ENCODE results near the gene FREM1. TPM values are rescaled to one million over a fixed set of nuclear protein-coding genes. Genes with fewer than 3 reads are reported as not detected.
"Not testable (repeated sequence)": the region's sequence is repeated elsewhere in the genome, so short reads cannot be mapped to it uniquely, and the experiment has no call there.

Gene FREM1
- total and polyA plus RNA-seq, 2 donors, result 4.3 to 53.2 TPM

DNA sequence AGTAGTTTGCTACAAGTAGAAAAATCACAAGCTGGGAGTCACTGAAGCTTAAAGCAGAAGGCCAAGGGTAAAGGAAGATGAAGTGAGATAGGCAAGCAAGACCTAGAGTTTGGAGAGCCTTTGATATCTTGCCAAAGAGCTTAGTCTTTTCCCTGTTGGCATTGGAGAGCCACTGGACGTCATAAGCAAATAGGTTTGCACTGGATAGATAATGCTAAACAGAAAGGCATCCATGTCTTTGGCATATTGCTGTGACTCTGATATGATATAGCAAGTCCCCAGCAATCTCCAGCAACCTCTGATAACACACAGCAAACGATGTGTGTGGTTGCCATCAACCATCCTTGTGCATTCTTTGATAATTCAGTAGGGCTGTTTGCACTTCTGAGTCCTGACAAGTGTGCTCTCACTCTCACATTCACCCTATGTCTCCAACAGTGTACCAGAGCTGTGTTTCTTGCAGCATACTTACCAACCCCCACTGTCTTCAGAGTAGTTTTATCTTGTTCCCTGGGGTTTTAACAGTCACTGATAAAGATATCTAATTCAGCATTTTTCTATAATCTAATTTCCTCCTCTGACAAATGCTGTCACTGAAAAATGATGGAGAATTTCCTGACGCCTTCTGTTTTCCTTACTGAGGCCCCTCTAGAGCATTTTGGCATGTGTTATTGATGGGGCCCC is 16.9 kb upstream of the FREM1 start:
- H3K36me3 ChIP-seq (ENCODE audit: insufficient read depth), result no peaks in the 10 kb centered on the region
- H3K4me1 ChIP-seq (ENCODE audit: insufficient read depth), result no peaks in the 10 kb centered on the region
- 56% methylated on average over 3 of the region's 3 CpGs for WGBS
- no peak overlapping the region for H3K4me3 ChIP-seq (ENCODE audit: low read depth, low read length)
- no peak overlapping the region for H3K27ac ChIP-seq (ENCODE audit: low read depth)
- DNase-seq (ENCODE audit: extremely low spot score), result no peak

DNA sequence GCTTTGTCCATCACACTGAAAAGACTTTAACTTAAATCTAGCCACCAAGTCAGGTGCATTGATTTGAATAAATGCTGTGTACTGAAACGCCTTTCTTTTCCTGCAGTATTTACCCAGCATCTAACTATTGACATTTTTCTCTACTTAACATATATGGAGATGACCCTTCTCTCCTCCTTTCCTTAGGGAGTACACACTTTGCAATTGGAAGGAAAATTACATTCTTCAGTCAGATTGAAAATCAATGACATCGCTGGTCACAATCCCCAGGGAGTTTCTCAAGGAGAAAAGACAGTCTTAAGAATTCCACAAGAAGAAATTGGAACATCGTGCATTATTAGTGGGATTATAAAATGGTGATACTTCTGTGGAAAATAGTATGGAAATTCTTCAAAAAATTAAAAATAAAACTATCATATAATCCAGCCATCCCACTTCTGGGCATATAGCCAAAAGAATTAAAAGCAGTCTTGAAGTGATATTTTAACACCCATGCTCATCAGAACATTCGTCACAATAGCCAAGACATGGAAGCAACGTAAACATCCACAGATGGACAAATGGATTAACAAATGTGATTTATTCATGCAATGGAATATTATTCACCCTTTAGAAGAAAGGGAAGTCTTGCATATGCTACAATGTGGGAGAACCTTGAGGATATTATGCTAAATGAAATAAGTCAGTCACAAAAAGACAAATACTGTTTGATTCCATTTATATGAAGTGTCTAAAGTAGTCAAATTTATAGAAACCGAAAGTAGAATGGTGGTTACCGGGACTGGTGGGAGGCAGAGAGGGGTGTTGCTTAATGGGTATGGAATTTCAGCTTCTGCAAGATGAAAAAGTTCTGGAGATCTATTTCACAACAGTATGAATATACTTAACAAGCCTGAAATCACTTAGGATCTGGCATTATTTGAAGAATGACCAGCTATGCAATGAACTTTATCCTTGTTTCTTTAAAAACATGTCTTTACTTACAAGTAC is 14.3 kb upstream of the FREM1 start:
- DNase-seq (ENCODE audit: extremely low spot score), result no peak
- no peak overlapping the region for H3K4me3 ChIP-seq (ENCODE audit: low read depth, low read length)
- H3K27ac ChIP-seq (ENCODE audit: low read depth), result no peak overlapping the region
- H3K4me1 ChIP-seq (ENCODE audit: insufficient read depth), result no peaks in the 10 kb centered on the region
- WGBS, result 75% methylated on average over 7 of the region's 7 CpGs
- no peaks in the 10 kb centered on the region for H3K36me3 ChIP-seq (ENCODE audit: insufficient read depth)

DNA sequence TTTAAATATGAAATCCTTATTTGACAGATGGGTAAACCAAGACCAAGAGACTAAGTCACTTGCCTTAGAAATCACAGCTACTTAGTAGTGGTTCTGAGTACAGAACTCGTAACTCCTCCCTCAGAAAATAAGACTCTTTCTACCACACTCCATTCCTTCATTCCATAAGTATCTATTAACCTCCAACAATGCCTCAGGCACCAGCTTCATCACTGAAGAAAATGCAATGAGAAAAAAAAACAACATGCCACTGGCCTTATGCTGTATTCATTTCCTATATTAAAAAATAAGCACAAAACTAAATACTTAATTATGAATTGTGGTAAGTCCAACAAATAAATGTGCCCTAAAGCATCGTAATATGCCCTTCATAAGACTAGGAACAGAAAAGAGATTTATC is 13.5 kb upstream of the FREM1 start:
- Histone ChIP-seq H3K4me3 (ENCODE audit: low read depth, low read length) (no peak overlapping the region), H3K4me1 (ENCODE audit: insufficient read depth) (no peaks in the 10 kb centered on the region), H3K27ac (ENCODE audit: low read depth) (no peak overlapping the region), H3K36me3 (ENCODE audit: insufficient read depth) (no peaks in the 10 kb centered on the region)
- 94% methylated on average over 2 of the region's 2 CpGs for WGBS
- DNase-seq (ENCODE audit: extremely low spot score), result no peak

DNA sequence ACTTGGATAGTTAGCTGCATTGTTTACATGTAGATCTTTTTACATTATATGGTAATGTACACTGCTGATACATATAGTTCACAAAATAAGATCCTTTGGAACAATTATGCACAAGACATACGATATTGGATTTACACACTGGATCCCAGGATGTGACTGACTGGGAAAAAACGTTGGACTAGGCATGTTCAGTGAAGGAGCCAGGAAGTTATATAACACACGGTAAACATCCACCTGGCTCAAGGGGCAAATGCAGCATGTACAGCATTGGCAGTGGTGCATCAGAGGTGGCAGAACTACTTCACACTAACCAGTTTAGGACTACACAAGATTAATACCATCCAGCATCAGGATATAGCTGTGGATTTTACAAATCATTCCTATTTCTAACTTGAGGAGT is 10.6 kb upstream of the FREM1 start:
- H3K36me3 ChIP-seq (ENCODE audit: insufficient read depth); H3K4me1 ChIP-seq (ENCODE audit: insufficient read depth); DNase-seq (ENCODE audit: extremely low spot score); H3K27ac ChIP-seq (ENCODE audit: low read depth); H3K4me3 ChIP-seq (ENCODE audit: low read depth, low read length): not testable (repeated sequence)
- WGBS, result 64% methylated on average over 3 of the region's 3 CpGs

DNA sequence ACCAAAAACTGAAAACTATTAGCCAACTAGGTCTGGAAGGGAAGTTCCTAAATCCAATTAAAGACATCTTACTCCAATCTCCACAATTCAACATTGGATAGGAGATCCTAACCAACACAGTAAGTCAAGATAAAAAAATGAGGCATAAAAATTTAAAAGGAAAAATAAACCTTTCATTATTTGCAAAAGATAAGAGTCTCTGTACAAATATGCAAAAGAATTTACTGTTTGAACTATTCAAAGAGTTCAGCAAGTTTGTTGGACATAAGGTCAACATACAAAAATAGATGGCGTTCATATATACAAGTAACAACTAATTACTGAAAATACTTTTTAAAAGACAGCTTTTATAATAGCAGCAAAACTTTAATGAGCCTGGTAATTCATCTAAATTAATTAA is 3.1 kb upstream of the FREM1 start:
- H3K27ac ChIP-seq (ENCODE audit: low read depth), result no peak overlapping the region
- peaks cover 1% of the 10 kb centered on the region for H3K4me1 ChIP-seq (ENCODE audit: insufficient read depth)
- 92% methylated on average over 1 of the region's 1 CpG for WGBS
- no peak overlapping the region for H3K4me3 ChIP-seq (ENCODE audit: low read depth, low read length)
- DNase-seq (ENCODE audit: extremely low spot score), result no peak
- no peaks in the 10 kb centered on the region for H3K36me3 ChIP-seq (ENCODE audit: insufficient read depth)

DNA sequence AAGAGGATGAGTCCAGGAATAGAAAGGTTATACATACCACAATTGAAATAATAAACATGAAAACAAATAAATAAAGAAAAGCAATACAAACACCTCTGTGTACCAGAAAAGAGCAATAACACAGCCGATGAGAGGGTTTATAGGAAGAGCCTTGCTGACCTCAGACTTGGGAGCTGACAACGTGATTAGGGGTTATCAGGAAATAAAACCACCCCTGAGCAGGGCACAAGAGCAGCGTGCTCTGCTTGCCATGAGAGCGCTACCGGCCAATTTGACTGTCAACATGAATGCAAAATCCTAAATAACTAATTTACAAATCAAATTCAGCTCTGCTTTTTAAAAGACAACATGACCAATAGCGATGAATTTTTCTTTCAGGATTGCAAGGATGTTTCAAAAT is 2.6 kb upstream of the FREM1 start:
- Histone ChIP-seq H3K4me3 (ENCODE audit: low read depth, low read length) (no peak overlapping the region), H3K27ac (ENCODE audit: low read depth) (no peak overlapping the region), H3K4me1 (ENCODE audit: insufficient read depth) (peaks cover 1% of the 10 kb centered on the region), H3K36me3 (ENCODE audit: insufficient read depth) (no peaks in the 10 kb centered on the region)
- WGBS, result 82% methylated on average over 6 of the region's 6 CpGs
- no peak for DNase-seq (ENCODE audit: extremely low spot score)

DNA sequence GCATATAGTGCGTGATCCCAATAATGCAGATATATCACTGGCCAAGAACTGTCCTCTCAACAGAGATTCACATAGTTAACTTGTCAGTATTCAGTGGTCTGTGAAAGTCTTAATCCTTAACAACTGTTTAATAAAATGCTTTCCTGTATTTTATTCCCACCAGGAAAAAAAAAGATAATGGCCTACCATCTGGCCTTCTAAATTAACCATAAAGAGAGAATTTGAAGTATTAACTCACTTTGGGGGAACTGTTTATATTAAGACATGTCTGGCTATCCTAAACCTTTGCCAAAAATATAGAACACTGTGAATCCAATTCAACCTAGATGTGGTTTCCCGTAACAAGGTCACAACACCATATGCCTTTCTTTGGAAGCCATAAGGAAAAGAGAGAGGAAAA is 818 bp upstream of the FREM1 start:
- Histone ChIP-seq H3K4me3 (ENCODE audit: low read depth, low read length) (no peak overlapping the region), H3K4me1 (ENCODE audit: insufficient read depth) (peaks cover 1% of the 10 kb centered on the region), H3K27ac (ENCODE audit: low read depth) (no peak overlapping the region), H3K36me3 (ENCODE audit: insufficient read depth) (no peaks in the 10 kb centered on the region)
- WGBS, result 94% methylated on average over 2 of the region's 2 CpGs
- no peak for DNase-seq (ENCODE audit: extremely low spot score)

DNA sequence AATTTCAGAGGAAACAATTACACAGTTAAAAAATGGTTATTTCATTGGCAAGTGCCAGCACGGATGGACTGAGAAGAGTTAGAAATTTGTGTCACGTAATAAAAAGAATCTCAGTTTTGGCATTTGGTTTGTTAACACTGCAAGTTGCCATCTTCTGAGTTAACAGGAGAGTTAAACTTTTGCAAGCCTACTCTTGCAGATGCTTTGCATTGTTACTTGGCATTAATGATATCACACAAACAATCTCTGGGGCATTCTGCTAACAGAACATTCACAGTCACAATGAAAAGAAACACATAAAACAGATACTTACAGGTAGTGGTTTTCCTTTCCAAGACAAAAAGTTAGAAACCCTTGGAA is 647 bp downstream of the FREM1 start:
- peaks cover 1% of the 10 kb centered on the region for H3K4me1 ChIP-seq (ENCODE audit: insufficient read depth)
- no peak overlapping the region for H3K27ac ChIP-seq (ENCODE audit: low read depth)
- DNase-seq (ENCODE audit: extremely low spot score), result no peak
- 12% methylated on average over 2 of the region's 2 CpGs for whole genome bisulfite sequencing
- H3K4me3 ChIP-seq (ENCODE audit: low read depth, low read length), result peak overlapping the region; percentile 9
- H3K36me3 ChIP-seq (ENCODE audit: insufficient read depth), result no peaks in the 10 kb centered on the region

DNA sequence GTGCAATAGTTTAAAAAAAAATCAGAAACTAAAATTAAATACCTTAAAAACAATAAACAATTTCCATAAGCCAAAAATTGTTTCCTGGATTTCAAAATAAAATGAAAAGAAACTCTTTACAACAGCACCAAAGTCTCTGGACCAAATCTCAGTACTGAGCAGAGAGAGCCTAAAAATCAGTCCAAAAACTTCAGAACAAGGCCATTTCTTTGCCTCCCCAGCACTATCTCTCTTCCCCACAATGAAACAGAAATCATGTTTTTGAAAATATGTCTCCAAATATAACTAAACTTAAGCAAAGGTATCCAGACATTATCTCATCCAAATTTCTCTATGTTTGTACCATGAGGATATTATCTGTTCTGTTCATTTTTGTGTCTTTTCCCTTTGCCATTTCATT is 1.0 kb downstream of the FREM1 start:
- Histone ChIP-seq H3K4me1 (ENCODE audit: insufficient read depth) (peaks cover 1% of the 10 kb centered on the region), H3K27ac (ENCODE audit: low read depth) (no peak overlapping the region), H3K4me3 (ENCODE audit: low read depth, low read length) (no peak overlapping the region), H3K36me3 (ENCODE audit: insufficient read depth) (no peaks in the 10 kb centered on the region)
- no peak for DNase-seq (ENCODE audit: extremely low spot score)

DNA sequence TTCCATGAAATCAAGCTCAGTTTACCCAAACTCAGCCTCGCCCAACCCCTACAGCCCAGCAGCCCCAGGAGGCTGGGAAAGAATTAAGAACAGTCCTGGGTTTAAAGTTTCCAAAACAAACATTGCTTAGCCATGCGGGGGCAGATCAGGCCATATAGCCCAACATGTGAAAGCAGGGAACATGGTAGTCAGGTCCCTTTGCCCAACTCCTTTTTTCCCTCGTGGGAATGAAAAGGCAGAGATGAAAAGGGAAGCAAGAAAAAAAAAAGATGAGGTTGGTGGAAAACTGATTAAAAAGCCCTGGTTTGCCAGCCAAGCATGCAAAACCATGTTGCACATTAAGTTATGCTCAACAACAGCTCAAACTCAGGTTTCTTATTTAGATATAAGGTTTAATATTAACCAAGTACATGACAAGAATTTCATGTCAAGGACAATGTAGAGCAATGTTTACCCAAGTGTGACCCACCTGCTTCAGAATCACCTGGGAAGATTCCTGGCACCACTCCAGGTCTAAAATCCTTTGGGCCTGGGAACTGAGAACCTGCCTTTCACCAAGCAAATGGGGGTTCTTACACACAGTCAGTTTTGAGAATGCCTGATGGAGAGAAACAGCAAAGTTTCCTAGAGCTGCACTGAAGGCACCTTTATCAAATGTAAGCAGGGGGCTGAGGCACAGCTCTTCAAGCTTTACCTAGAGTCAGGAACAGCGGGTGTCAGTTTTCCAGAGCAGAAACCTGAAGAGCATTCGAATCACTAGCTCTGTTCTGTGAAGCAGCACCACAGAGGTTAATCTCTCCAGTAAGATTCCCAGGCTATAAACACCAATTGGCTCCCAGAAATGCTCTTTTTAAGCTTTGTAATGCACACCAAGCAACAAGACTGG is 1.7 kb downstream of the FREM1 start:
- 24% methylated on average over 5 of the region's 5 CpGs for WGBS
- Histone ChIP-seq H3K27ac (ENCODE audit: low read depth) (peak overlapping the region; percentile 27), H3K4me3 (ENCODE audit: low read depth, low read length) (no peak overlapping the region), H3K4me1 (ENCODE audit: insufficient read depth) (peaks cover 1% of the 10 kb centered on the region), H3K36me3 (ENCODE audit: insufficient read depth) (no peaks in the 10 kb centered on the region)
- no peak for DNase-seq (ENCODE audit: extremely low spot score)

DNA sequence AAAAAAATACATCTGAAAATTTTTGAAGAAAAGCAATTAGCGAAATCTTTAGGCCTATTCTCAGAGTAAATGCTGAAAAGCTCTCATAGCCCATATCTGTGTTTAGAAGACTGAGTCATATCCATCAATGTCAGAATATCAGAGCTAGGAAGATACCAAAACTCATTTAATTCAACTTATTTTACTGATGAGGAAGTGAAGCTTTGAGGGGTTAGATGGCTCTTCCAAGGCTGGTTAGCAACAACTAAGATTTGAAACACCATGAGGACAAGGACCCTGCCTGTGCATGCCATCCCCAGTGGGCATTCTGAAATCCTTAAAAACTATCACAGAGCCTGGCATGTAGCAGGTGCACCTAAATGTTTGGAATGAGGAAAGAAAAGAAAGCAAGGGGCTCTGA is 2.5 kb downstream of the FREM1 start:
- Histone ChIP-seq H3K27ac (ENCODE audit: low read depth) (no peak overlapping the region), H3K4me1 (ENCODE audit: insufficient read depth) (peaks cover 1% of the 10 kb centered on the region), H3K4me3 (ENCODE audit: low read depth, low read length) (no peak overlapping the region), H3K36me3 (ENCODE audit: insufficient read depth) (no peaks in the 10 kb centered on the region)
- WGBS, result 67% methylated on average over 1 of the region's 1 CpG
- DNase-seq (ENCODE audit: extremely low spot score), result no peak

DNA sequence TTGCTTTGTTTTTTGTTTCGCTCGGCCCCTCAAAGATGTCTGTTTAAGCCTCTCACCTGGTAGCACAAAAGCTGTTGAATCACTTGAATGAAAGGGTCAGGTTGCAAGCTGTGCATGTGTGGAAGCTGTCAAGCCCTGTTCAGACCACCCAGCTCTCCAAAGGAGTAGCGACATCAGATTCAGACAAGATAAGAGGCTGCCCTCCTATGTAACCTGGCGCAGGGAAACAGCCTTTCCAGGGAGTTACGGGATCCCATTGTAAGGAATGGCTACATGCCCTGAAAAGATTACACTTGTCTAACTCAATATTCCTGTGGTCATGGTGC is 2.9 kb downstream of the FREM1 start:
- Histone ChIP-seq H3K4me1 (ENCODE audit: insufficient read depth) (peaks cover 1% of the 10 kb centered on the region), H3K36me3 (ENCODE audit: insufficient read depth) (no peaks in the 10 kb centered on the region), H3K27ac (ENCODE audit: low read depth) (no peak overlapping the region), H3K4me3 (ENCODE audit: low read depth, low read length) (no peak overlapping the region)
- WGBS, result 40% methylated on average over 5 of the region's 5 CpGs
- DNase-seq (ENCODE audit: extremely low spot score), result no peak

DNA sequence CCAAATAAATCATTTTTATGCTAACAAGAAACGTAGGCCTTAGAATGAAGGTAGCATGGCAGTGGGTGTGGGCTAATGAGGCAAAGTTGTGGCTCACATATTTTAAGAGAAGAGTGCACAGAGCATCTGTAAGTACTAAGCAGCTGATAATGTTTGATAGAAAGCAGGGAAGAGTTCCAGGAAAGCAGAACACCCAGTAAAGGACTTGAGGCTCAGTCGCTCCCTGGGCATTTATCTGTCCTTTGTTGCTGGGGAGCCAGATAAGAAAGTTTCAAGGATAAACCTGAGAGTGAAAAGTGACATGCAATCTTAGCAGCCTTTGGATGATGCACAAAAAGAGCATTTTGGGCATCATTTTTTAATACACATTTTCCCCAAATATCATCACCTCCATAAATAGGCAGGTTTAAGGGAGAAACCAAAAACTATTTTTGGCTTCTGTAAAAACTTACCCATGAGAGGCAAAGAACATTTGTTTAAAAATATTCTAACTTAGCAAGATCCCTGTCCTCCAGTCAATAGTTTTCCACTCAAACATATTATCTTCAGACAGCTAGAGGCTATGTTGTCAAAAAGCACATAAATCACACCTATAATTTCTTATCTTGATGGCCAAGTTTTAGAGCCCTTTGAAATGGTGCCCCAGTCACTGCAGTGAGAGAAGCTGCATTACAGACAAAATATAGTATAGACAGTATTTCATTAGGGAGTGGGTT is 3.4 kb downstream of the FREM1 start:
- Histone ChIP-seq H3K4me1 (ENCODE audit: insufficient read depth) (peaks cover 1% of the 10 kb centered on the region), H3K36me3 (ENCODE audit: insufficient read depth) (no peaks in the 10 kb centered on the region), H3K27ac (ENCODE audit: low read depth) (no peak overlapping the region), H3K4me3 (ENCODE audit: low read depth, low read length) (no peak overlapping the region)
- no peak for DNase-seq (ENCODE audit: extremely low spot score)
- WGBS, result 26% methylated on average over 2 of the region's 2 CpGs
